ENCODE data around the gene ZBTB39.

The ZBTB39 gene

DNA sequence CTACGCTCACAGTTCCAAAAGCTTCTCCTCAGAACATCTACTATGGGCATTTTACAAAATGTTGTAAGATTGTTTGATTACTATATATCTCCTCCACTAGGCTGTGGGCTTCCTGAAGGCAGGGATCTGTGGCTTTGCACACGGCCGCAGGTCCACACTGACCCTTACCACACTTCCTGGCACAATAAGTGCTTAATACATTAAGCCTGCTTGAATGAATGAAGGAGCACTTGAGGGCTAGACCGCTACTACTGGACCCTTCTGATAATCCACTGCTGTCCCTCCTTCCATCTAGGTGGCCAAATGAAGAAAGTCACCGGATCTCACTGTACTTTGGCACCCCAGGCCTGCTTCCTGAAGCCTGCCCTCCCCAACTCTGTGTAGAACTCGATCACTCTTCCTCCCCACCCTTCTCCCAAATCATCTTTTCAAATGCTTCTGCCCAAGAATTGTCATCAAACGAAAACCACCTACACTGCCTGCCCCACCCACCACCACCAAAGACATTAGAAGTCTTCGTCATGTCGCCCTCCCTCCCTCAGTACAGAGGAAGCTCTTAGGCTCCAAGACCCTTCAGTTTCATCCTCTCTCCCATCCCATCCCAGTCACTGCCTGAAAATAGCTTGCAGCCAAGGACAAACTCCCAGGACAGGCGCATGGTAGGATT, 596 bp upstream of the ZBTB39 start:
- CTCF ChIA-PET, result interaction anchor here (0.6 to 12.0 kb wide), 20 partner anchors 8 to 247 kb away, joined by 3 to 122 read pairs (median 4); partner anchors contain the start of genes STAT6 and TAC3
- TF ChIP-seq CTCF (IDR thresholded peaks at IDR 0.05; ENCODE audit: control extremely low read depth, extremely low read depth, low read depth, missing control alignments), result peak; percentile 1
- no peak for DNase-seq (ENCODE audit: extremely low spot score)
- POLR2A ChIA-PET, result no interaction called here

DNA sequence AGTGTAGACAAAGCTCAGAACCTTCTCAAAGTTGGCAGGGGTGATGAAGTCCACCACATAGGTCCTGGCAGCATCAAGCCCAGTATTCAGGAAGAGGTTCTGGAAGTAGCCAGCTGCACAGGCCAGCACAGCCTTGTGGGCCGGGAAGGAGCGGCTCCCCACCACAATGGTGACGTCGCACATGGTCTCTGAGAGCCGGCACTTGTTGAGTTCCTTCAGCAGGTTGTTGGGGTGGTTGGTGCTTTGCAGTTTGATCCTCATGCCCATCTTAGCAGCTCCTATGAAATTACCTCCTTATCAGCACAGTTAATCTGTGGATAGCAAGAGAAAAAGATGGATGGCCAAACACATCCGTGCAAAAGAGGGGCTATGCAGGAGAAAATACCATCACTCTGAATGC, 1.7 kb downstream of the ZBTB39 start:
- CTCF ChIA-PET, result interaction anchor here (0.9 to 12.0 kb wide), 24 partner anchors 8 to 490 kb away, joined by 3 to 148 read pairs (median 4); partner anchors contain the start of genes HSD17B6, STAT6 and TAC3
- no peak for DNase-seq (ENCODE audit: extremely low spot score)
- POLR2A ChIA-PET, result no interaction called here
- no peak for TF ChIP-seq CTCF (IDR thresholded peaks at IDR 0.05; ENCODE audit: control extremely low read depth, extremely low read depth, low read depth, missing control alignments)

- no peak for DNase-seq (ENCODE audit: extremely low spot score)
- ChIA-PET CTCF (interaction anchor here (1.2 to 12.0 kb wide), 14 partner anchors 8 to 243 kb away, joined by 3 to 148 read pairs (median 12); partner anchors contain the start of genes HSD17B6, STAT6 and TAC3), POLR2A (no interaction called here)
- TF ChIP-seq CTCF (IDR thresholded peaks at IDR 0.05; ENCODE audit: control extremely low read depth, extremely low read depth, low read depth, missing control alignments), result no peak
These were observed 3.0 kb downstream of the ZBTB39 start for GRCh38 chr12:57003395-57003794.

DNA sequence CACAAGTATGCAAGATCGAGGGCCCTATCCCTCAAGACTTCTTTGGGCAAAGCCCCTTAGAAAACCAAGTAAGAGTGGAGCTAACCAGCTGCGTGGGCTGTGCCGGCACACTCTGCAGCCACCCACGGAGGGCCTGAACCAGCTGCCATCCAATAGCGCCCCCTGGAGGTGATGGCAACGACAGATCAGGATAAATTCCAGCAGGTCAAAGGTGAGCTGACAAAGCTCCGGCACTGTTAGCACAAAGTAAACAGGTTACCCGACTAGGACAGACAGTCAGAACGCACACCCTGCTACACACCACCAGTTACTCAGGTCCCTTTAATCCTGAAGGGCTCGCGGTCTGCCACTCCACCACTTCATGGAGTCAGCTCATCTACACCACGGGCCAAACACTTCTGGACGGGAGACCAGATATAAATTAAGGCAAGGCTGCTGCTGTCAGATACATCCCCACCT, 4.9 kb downstream of the ZBTB39 start:
- TF ChIP-seq CTCF (IDR thresholded peaks at IDR 0.05; ENCODE audit: control extremely low read depth, extremely low read depth, low read depth, missing control alignments), result peak; percentile 83
- POLR2A ChIA-PET, result interaction anchor here (0.6 kb wide), 1 partner anchor 396 kb away, joined by 5 read pairs; no protein-coding TSS in a partner anchor
- DNase-seq (ENCODE audit: extremely low spot score), result peak; percentile 68
- CTCF ChIA-PET, result interaction anchor here (0.7 to 12.0 kb wide), 37 partner anchors 9 to 488 kb away, joined by 3 to 148 read pairs (median 5); partner anchors contain the start of genes HSD17B6, MYO1A, NEMP1 and STAT6

DNA sequence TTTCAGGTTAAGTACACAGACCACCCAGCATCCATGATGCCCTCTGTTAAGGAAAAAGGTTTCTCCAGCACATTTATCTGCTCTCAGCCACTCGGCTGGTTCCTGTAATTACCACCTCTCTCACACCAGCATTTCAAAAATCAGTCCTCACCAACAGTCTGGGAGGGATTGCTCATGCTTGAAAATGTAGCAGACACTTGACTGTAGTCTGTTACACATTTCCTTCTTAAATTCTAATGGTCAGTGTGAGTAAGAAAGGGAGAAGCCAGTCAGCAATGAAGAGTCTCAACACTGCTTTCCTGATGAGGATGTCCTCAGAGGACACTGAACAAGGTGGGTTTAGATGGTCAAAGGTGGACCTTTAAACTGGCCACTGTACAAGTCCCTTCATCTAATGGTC, 6.0 kb downstream of the ZBTB39 start:
- ChIA-PET POLR2A (no interaction called here), CTCF (interaction anchor here (1.2 to 12.0 kb wide), 10 partner anchors 11 to 240 kb away, joined by 3 to 148 read pairs (median 28); partner anchors contain the start of genes HSD17B6, MYO1A, NEMP1 and STAT6)
- no peak for DNase-seq (ENCODE audit: extremely low spot score)
- TF ChIP-seq CTCF (IDR thresholded peaks at IDR 0.05; ENCODE audit: control extremely low read depth, extremely low read depth, low read depth, missing control alignments), result no peak

DNA sequence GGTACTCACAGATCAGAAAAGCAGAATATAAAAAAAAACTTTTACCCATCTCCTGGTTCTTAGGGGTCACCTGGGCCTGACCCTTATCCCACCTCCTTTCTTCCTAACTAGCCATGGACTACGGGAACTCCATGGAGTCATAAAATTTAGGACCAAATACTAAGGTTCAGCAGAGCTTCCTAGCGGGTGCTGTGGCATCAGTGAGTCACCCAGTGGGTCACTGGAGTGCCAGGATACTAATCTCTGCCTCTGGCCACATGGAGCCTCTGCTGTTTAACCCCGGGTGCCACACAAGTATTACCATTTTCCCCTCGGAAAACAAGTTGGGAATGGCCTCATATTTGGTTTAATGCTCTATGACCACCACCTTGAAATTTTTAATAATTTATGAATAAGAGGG, 6.9 kb downstream of the ZBTB39 start:
- DNase-seq (ENCODE audit: extremely low spot score), result no peak
- TF ChIP-seq CTCF (IDR thresholded peaks at IDR 0.05; ENCODE audit: control extremely low read depth, extremely low read depth, low read depth, missing control alignments), result no peak
- POLR2A ChIA-PET, result no interaction called here
- CTCF ChIA-PET, result interaction anchor here (1.5 to 12.0 kb wide), 7 partner anchors 12 to 239 kb away, joined by 8 to 148 read pairs (median 47); partner anchors contain the start of genes HSD17B6, STAT6 and TAC3

Data from GM10248 (cell line).